Prostate gland (tissue), 2 donors: ENCODE results near the gene RGPD8. TPM values are rescaled to one million over a fixed set of nuclear protein-coding genes. Genes with fewer than 3 reads are reported as not detected.

Experiments
- DNase-seq: peaks from one replicate; pipeline ENCODE4 v3.0.0-alpha.2; 2019; ENCODE audit warnings: low spot score
- H3K27ac ChIP-seq, 2 donors: fragments of 200-600 bp; sonication (generic); 2 replicates each; pipeline ENCODE4 v1.5.1; 2017 to 2019
- H3K27me3 ChIP-seq: fragments of 200-600 bp; sonication (generic); replicated peaks from 2 replicates; pipeline ENCODE4 v1.5.1; 2019; ENCODE audit not compliant: insufficient read depth
- H3K36me3 ChIP-seq, 2 donors: fragments of 200-600 bp; sonication (generic); 1 replicate in 1 of 2; 2 replicates in 1 of 2; pipeline versions ENCODE4 v1.5.1 to v1.8.1; 2017 to 2019
- H3K4me1 ChIP-seq: fragments of 200-600 bp; sonication (generic); replicated peaks from 2 replicates; pipeline ENCODE4 v1.5.1; 2019
- H3K4me3 ChIP-seq, 2 donors: fragments of 200-600 bp; sonication (generic); 2 replicates each; pipeline ENCODE4 v1.5.1; 2017 to 2019
- H3K9me3 ChIP-seq: fragments of 200-600 bp; sonication (generic); 2 replicates; pipeline ENCODE4 v1.5.1; 2017
- CTCF ChIP-seq, 4 experiments: fragments of 200-600 bp in 2 of 4; fragments of 450-650 bp in 2 of 4; sonication (generic) in 2 of 4; IDR thresholded peaks; 1 replicate in 3 of 4; 2 replicates in 1 of 4; pipeline ENCODE4 v1.5.1; 2016 to 2019; ENCODE audit warnings: antibody characterized with exemption in 4 of 4, mild to moderate bottlenecking in 2 of 4, moderate library complexity in 2 of 4
- POLR2A ChIP-seq: fragments of 450-650 bp; IDR thresholded peaks from one replicate; pipeline ENCODE4 v1.6.1; 2016; ENCODE audit warnings: antibody characterized with exemption, mild to moderate bottlenecking
- POLR2AphosphoS5 ChIP-seq: sonication (generic); formaldehyde crosslinking; IDR thresholded peaks from one replicate; pipeline ENCODE4 v1.6.1; 2017; ENCODE audit warnings: antibody characterized with exemption
- whole genome bisulfite sequencing: methylation state at CpG from one replicate; pipeline ENCODE4 v1.1.5; 2018; 5-methylcytosine and 5-hydroxymethylcytosine counted together
- intact Hi-C: fragments of 100-400 bp; cut with DNase I; formaldehyde crosslinking; loops from one replicate; pipeline ENCODE4 v1.14.2; 2022
- total RNA-seq, 2 donors: library from RNA; depleted of rRNA; stranded (reverse); fragments of >200 nt; gene quantifications; one replicate each; pipeline ENCODE4 v1.1.0, GENCODE V29; 2016

The RGPD8 gene
- total RNA-seq, 2 donors from 2014 or later, result 14.3 to 15.6 TPM

- H3K36me3 ChIP-seq, result no peaks in the 10 kb centered on the region
- H3K4me1 ChIP-seq, result no peaks in the 10 kb centered on the region
- 84% methylated on average over 9 of the region's 9 CpGs for WGBS
- H3K27ac ChIP-seq, result no peak overlapping the region
- DNase-seq, result no peak
- no peaks in the 10 kb centered on the region for H3K27me3 ChIP-seq
- intact Hi-C loops, result no loop called here
- TF ChIP-seq POLR2A, result no peak
- no peak for TF ChIP-seq CTCF (IDR thresholded peaks at IDR 0.05)
- TF ChIP-seq POLR2AphosphoS5, result no peak
- H3K9me3 ChIP-seq, result no peaks in the 10 kb centered on the region
- H3K4me3 ChIP-seq, result no peak overlapping the region
Observed at GRCh38 chr2:112340475-112341267, 92.8 kb downstream of the RGPD8 start.

- no peaks in the 10 kb centered on the region for H3K36me3 ChIP-seq
- H3K9me3 ChIP-seq, result no peaks in the 10 kb centered on the region
- DNase-seq, result no peak
- WGBS, result 62% methylated on average over 2 of the region's 2 CpGs
- TF ChIP-seq POLR2A (no peak), CTCF (IDR thresholded peaks at IDR 0.05) (no peak), POLR2AphosphoS5 (no peak)
- H3K4me1 ChIP-seq, result no peaks in the 10 kb centered on the region
- H3K27me3 ChIP-seq, result no peaks in the 10 kb centered on the region
- H3K27ac ChIP-seq, result no peak overlapping the region
- H3K4me3 ChIP-seq, result no peak overlapping the region
- intact Hi-C loops, result no loop called here
Observed at GRCh38 chr2:112339986-112340385, 93.5 kb downstream of the RGPD8 start.

- no peak for TF ChIP-seq POLR2A
- TF ChIP-seq POLR2AphosphoS5, result no peak
- no peak for TF ChIP-seq CTCF (IDR thresholded peaks at IDR 0.05)
- Histone ChIP-seq H3K27ac (no peak overlapping the region), H3K4me1 (no peaks in the 10 kb centered on the region), H3K9me3 (no peaks in the 10 kb centered on the region), H3K36me3 (no peaks in the 10 kb centered on the region), H3K4me3 (no peak overlapping the region), H3K27me3 (no peaks in the 10 kb centered on the region)
- DNase-seq, result no peak
- 92% methylated on average over 1 of the region's 1 CpG for WGBS
- intact Hi-C loops, result no loop called here
Observed at GRCh38 chr2:112335600-112335999, 97.8 kb downstream of the RGPD8 start.

GRCh38 chr2:112332123-112332696 is 101.2 kb downstream of the RGPD8 start:
- Histone ChIP-seq H3K27me3 (no peaks in the 10 kb centered on the region), H3K4me3 (no peak overlapping the region), H3K9me3 (no peaks in the 10 kb centered on the region), H3K36me3 (no peaks in the 10 kb centered on the region), H3K27ac (no peak overlapping the region), H3K4me1 (no peaks in the 10 kb centered on the region)
- TF ChIP-seq POLR2A (no peak), POLR2AphosphoS5 (no peak), CTCF (IDR thresholded peaks at IDR 0.05) (no peak)
- 78% methylated on average over 5 of the region's 5 CpGs for WGBS
- intact Hi-C loops, result no loop called here
- no peak for DNase-seq

GRCh38 chr2:112322919-112323318 is 110.5 kb downstream of the RGPD8 start:
- intact Hi-C loops, result no loop called here
- WGBS, result 97% methylated on average over 3 of the region's 3 CpGs
- DNase-seq, result no peak
- Histone ChIP-seq H3K4me1 (no peaks in the 10 kb centered on the region), H3K27ac (no peak overlapping the region), H3K27me3 (no peaks in the 10 kb centered on the region), H3K4me3 (no peak overlapping the region), H3K9me3 (no peaks in the 10 kb centered on the region), H3K36me3 (no peaks in the 10 kb centered on the region)
- TF ChIP-seq CTCF (IDR thresholded peaks at IDR 0.05) (no peak), POLR2A (no peak)
